ENCODE measurements around the gene STAM. TPM values are rescaled to one million over a fixed set of nuclear protein-coding genes. Genes with fewer than 3 reads are reported as not detected.

STAM gene
- total RNA-seq, 5 donors from 2014 or later (not counting 1 experiment from before 2014, with no cell fraction given): 18.6 to 42.7 (median 25.7) TPM

DNA sequence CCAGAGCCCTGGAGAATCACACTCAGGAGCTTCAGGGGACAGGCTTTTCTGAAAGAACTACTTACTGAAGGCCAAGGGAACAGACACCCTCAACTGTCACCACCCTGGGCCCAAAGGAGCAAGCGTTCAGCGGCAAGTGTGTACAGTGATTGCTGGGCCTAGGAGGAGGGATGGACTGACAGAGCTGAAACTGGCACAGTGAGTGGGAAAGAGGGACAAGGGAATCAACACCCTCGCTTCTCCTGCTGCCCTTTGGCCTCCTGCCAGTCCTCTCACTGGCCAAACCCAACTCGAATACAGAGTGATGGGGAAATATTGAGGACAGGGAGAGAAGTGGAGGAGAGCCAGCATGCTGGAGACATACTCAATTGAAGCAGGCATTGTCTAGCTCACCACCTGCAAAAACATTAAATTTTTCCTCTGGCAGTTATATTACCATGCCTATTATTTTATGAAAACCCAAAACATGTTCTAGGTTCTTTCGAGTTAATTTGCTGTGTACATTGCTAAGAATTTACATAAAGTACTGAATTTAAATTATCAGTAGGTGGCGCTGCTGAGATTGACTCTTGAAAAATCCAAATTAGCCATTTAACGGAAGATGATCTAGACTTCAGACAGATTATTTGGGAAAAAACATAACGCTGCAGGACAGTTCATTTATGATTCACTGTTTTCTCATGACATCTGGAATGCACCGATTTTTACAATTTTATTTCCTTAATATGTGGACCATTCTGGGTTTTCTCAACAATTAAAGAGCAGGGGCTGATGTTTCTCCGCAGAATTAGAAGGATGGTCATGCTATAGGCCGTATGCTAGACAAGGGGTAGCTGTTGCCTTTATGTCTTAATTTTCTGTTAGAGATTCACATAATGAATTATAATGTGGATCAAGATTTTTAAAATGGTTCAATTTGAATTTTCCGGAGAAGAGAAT lies 93.3 kb downstream of the STAM start:
- Mint-ChIP-seq H3K9me3 (no peaks in the 10 kb centered on the region), H3K27ac (no peak overlapping the region)

DNA sequence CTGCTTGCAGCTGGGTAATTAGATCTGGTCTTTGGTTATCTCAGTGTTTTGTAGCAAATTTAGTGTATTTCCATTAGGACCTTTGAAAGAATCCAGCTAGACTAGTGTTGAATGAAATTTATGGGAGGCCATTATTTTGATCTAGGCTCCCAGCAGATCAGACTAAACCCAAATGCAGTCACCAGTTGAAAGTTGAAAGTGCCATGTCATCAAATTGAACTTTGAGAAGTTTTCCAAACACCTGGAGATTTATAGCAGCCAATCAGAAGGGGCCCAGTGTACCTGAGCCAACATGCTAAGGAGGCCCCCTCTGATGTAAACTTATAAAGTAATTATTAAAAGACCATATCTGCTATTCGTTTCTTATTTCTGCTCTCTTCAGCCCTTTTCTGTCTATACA lies 96.7 kb downstream of the STAM start:
- Mint-ChIP-seq H3K27ac (no peak overlapping the region), H3K9me3 (no peaks in the 10 kb centered on the region), H3K36me3 (no peaks in the 10 kb centered on the region), H3K27me3 (no peaks in the 10 kb centered on the region), H3K4me3 (no peak overlapping the region), H3K4me1 (peaks cover 3 to 9% (median 8%) of the 10 kb centered on the region in 3 donors)
- ChIA-PET CTCF (no interaction called here), POLR2A (no interaction called here)
- no CpG with 5 or more reads among the region's 1 CpG for WGBS (ENCODE audit: insufficient coverage)
- Histone ChIP-seq H3K36me3 (ENCODE audit: control insufficient read depth in 2 of 2, extremely low read depth in 1 of 2, insufficient read depth in 1 of 2, low read length in 1 of 2) (no peaks in the 10 kb centered on the region), H3K27ac (ENCODE audit: low read length) (no peak overlapping the region), H3K4me3 (ENCODE audit: control insufficient read depth in 1 of 2, extremely low read depth in 1 of 2, low read length in 1 of 2) (no peak overlapping the region), H3K9me3 (no peaks in the 10 kb centered on the region), H3K27me3 (replicated peaks in 1 of 2; ENCODE audit: control insufficient read depth in 2 of 2, extremely low read depth in 1 of 2, insufficient read depth in 2 of 2, low read length in 1 of 2) (peaks cover 0 to 2% of the 10 kb centered on the region in 2 experiments), H3K4me1 (ENCODE audit: control insufficient read depth in 1 of 2, extremely low read depth in 1 of 2, insufficient read depth in 2 of 2, low read length in 2 of 2) (peaks cover 3 to 5% of the 10 kb centered on the region in 2 experiments)
- ATAC-seq (replicated peaks in 1 of 4) (no peak), DNase-seq (no peak)

More for the DNA sequence above, 93.3 kb downstream of the STAM start:
- H3K4me1 ChIP-seq (ENCODE audit: control insufficient read depth in 1 of 2, extremely low read depth in 1 of 2, insufficient read depth in 2 of 2, low read length in 2 of 2): no peaks in the 10 kb centered on the region
- Mint-ChIP-seq H3K4me3 (no peak overlapping the region), H3K36me3 (no peaks in the 10 kb centered on the region), H3K4me1 (peaks cover 0 to 4% (median 0%) of the 10 kb centered on the region in 3 donors), H3K27me3 (no peaks in the 10 kb centered on the region)
- H3K4me3 ChIP-seq (ENCODE audit: control insufficient read depth in 1 of 2, extremely low read depth in 1 of 2, low read length in 1 of 2): no peak overlapping the region
- H3K27me3 ChIP-seq (replicated peaks in 1 of 2; ENCODE audit: control insufficient read depth in 2 of 2, extremely low read depth in 1 of 2, insufficient read depth in 2 of 2, low read length in 1 of 2): peaks cover 0 to 2% of the 10 kb centered on the region in 2 experiments
- DNase-seq (peak in 1 of 35 experiments; percentile 57), ATAC-seq (replicated peaks in 1 of 4) (no peak)
- H3K27ac ChIP-seq (ENCODE audit: low read length): no peak overlapping the region
- CTCF ChIA-PET: interaction anchor here (0.5 to 1.1 kb wide), 10 partner anchors 93 to 1153 kb away, joined by 3 to 9 read pairs (median 4); partner anchors contain the start of gene STAM (in 1 of the 2)
- whole genome bisulfite sequencing (ENCODE audit: insufficient coverage): 32% methylated on average over 5 of the region's 12 CpGs
- no peaks in the 10 kb centered on the region for H3K36me3 ChIP-seq (ENCODE audit: control insufficient read depth in 2 of 2, extremely low read depth in 1 of 2, insufficient read depth in 1 of 2, low read length in 1 of 2)
- POLR2A ChIA-PET: no interaction called here
- no peaks in the 10 kb centered on the region for H3K9me3 ChIP-seq

DNA sequence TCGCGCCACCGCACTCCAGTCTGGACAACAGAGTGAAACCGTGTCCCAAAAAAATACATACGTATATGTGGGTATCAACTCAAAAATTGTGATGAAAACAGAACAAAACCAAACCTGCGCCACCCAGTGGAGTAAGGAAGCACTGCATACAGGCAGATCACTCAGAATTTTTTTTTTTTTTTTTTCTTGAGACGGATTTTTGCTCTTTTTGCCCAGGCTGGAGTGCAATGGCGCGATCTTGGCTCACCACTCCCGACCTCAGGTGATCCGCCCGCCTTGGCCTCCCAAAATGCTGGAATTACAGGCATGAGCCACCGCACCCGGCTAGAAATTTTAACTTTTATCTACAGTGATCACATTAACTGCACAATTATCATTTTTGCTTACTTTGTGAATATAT lies 99.0 kb downstream of the STAM start:
- Mint-ChIP-seq H3K4me3 (no peak overlapping the region), H3K4me1 (peaks cover 3 to 8% (median 5%) of the 10 kb centered on the region in 3 donors), H3K9me3 (no peaks in the 10 kb centered on the region), H3K27me3 (no peaks in the 10 kb centered on the region), H3K27ac (no peak overlapping the region), H3K36me3 (no peaks in the 10 kb centered on the region)
- DNase-seq (peak; percentile 20 to 75 (median 60)), ATAC-seq (replicated peaks in 1 of 4) (peak in 3 of 4 experiments; percentile 33 to 44 (median 35))
- Histone ChIP-seq H3K9me3 (no peaks in the 10 kb centered on the region), H3K27ac (ENCODE audit: low read length) (no peak overlapping the region), H3K36me3 (ENCODE audit: control insufficient read depth in 2 of 2, extremely low read depth in 1 of 2, insufficient read depth in 1 of 2, low read length in 1 of 2) (no peaks in the 10 kb centered on the region), H3K4me3 (ENCODE audit: control insufficient read depth in 1 of 2, extremely low read depth in 1 of 2, low read length in 1 of 2) (no peak overlapping the region), H3K27me3 (replicated peaks in 1 of 2; ENCODE audit: control insufficient read depth in 2 of 2, extremely low read depth in 1 of 2, insufficient read depth in 2 of 2, low read length in 1 of 2) (peaks cover 0 to 2% of the 10 kb centered on the region in 2 experiments), H3K4me1 (ENCODE audit: control insufficient read depth in 1 of 2, extremely low read depth in 1 of 2, insufficient read depth in 2 of 2, low read length in 2 of 2) (peaks cover 3 to 5% of the 10 kb centered on the region in 2 experiments)
- ChIA-PET CTCF (interaction anchor here (0.5 to 1.8 kb wide), 9 partner anchors 16 to 490 kb away, joined by 3 to 17 read pairs (median 4); no protein-coding TSS in a partner anchor), POLR2A (no interaction called here)
- 67% methylated on average over 3 of the region's 14 CpGs for WGBS (ENCODE audit: insufficient coverage)

DNA sequence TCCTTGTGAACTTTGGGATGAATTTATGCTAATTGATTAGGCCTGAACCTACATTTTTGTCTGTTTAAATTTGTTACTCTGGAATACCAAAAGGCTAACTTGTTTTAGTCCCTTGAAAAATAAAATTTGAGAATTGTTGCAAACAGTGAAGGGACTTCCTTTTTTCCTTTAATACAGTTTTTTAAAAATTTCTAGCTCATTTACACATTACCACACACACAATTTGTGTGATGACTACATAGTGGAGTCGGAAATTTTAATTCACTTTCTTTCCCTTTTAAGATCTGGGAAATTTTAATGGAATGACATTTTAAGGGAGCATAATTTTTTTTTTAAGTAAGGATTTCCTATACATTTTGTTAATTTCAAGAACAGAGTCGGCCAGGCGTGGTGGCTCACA lies 99.5 kb downstream of the STAM start:
- no peak overlapping the region for H3K4me3 Mint-ChIP-seq
- no peak for ATAC-seq (replicated peaks in 1 of 4)

DNA sequence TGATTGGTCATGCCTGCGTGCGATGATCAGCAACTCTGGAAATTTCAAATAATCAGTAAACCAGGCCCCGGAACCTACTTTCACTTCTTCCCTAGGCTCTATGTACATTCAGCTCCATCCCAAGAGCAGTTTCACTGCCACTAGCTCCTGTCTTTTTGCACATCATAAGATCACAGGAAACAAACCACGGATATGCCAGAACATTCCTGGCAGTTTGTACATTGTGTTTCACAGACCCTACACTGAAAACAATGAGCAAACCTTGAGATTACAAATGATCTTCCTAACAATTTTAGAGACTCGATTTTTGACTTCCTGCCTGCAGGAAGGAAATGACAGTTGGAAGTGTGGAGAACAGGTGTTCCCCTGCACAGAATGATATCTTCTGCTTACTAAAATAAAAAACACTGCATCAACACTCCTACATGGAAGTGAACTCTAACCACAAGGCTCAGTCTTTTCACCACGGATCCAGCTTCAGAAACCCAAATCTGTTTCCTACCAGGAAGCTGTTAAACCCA lies 100.5 kb downstream of the STAM start:
- Mint-ChIP-seq H3K4me1 (peaks cover 3 to 8% (median 5%) of the 10 kb centered on the region in 3 donors), H3K27me3 (no peaks in the 10 kb centered on the region), H3K4me3 (no peak overlapping the region), H3K36me3 (no peaks in the 10 kb centered on the region), H3K27ac (no peak overlapping the region), H3K9me3 (no peaks in the 10 kb centered on the region)
- peaks cover 3 to 5% of the 10 kb centered on the region in 2 experiments for H3K4me1 ChIP-seq (ENCODE audit: control insufficient read depth in 1 of 2, extremely low read depth in 1 of 2, insufficient read depth in 2 of 2, low read length in 2 of 2)
- POLR2A ChIA-PET: no interaction called here
- DNase-seq (no peak), ATAC-seq (replicated peaks in 1 of 4) (no peak)
- H3K27ac ChIP-seq (ENCODE audit: low read length): no peak overlapping the region
- H3K36me3 ChIP-seq (ENCODE audit: control insufficient read depth in 2 of 2, extremely low read depth in 1 of 2, insufficient read depth in 1 of 2, low read length in 1 of 2): no peaks in the 10 kb centered on the region
- 86% methylated on average over 3 of the region's 6 CpGs for WGBS (ENCODE audit: insufficient coverage)
- H3K4me3 ChIP-seq (ENCODE audit: control insufficient read depth in 1 of 2, extremely low read depth in 1 of 2, low read length in 1 of 2): no peak overlapping the region
- no peaks in the 10 kb centered on the region for H3K9me3 ChIP-seq
- CTCF ChIA-PET: interaction anchor here in 1 of 2 donors (0.6 to 0.9 kb wide), 3 partner anchors 118 to 138 kb away, joined by 3 to 6 read pairs (median 3); no protein-coding TSS in a partner anchor
- peaks cover 0 to 2% of the 10 kb centered on the region in 2 experiments for H3K27me3 ChIP-seq (replicated peaks in 1 of 2; ENCODE audit: control insufficient read depth in 2 of 2, extremely low read depth in 1 of 2, insufficient read depth in 2 of 2, low read length in 1 of 2)

More for the DNA sequence above, 99.5 kb downstream of the STAM start:
- H3K9me3 Mint-ChIP-seq: no peaks in the 10 kb centered on the region
- ChIA-PET CTCF (interaction anchor here (0.7 to 1.7 kb wide), 4 partner anchors 72 to 489 kb away, joined by 4 to 17 read pairs (median 6); no protein-coding TSS in a partner anchor), POLR2A (interaction anchor here in 1 of 2 donors (0.6 kb wide), 1 partner anchor 209 kb away, joined by 4 read pairs; no protein-coding TSS in a partner anchor)
- H3K4me1 Mint-ChIP-seq: peaks cover 3 to 8% (median 5%) of the 10 kb centered on the region in 3 donors
- no peak for DNase-seq
- Histone ChIP-seq H3K36me3 (ENCODE audit: control insufficient read depth in 2 of 2, extremely low read depth in 1 of 2, insufficient read depth in 1 of 2, low read length in 1 of 2) (no peaks in the 10 kb centered on the region), H3K4me1 (ENCODE audit: control insufficient read depth in 1 of 2, extremely low read depth in 1 of 2, insufficient read depth in 2 of 2, low read length in 2 of 2) (peaks cover 3 to 5% of the 10 kb centered on the region in 2 experiments), H3K9me3 (no peaks in the 10 kb centered on the region), H3K27ac (ENCODE audit: low read length) (no peak overlapping the region), H3K4me3 (ENCODE audit: control insufficient read depth in 1 of 2, extremely low read depth in 1 of 2, low read length in 1 of 2) (no peak overlapping the region), H3K27me3 (replicated peaks in 1 of 2; ENCODE audit: control insufficient read depth in 2 of 2, extremely low read depth in 1 of 2, insufficient read depth in 2 of 2, low read length in 1 of 2) (peaks cover 0 to 2% of the 10 kb centered on the region in 2 experiments)
- no peaks in the 10 kb centered on the region for H3K27me3 Mint-ChIP-seq
- no peaks in the 10 kb centered on the region for H3K36me3 Mint-ChIP-seq
- no peak overlapping the region for H3K27ac Mint-ChIP-seq
- WGBS (ENCODE audit: insufficient coverage): no CpG with 5 or more reads among the region's 3 CpGs

DNA sequence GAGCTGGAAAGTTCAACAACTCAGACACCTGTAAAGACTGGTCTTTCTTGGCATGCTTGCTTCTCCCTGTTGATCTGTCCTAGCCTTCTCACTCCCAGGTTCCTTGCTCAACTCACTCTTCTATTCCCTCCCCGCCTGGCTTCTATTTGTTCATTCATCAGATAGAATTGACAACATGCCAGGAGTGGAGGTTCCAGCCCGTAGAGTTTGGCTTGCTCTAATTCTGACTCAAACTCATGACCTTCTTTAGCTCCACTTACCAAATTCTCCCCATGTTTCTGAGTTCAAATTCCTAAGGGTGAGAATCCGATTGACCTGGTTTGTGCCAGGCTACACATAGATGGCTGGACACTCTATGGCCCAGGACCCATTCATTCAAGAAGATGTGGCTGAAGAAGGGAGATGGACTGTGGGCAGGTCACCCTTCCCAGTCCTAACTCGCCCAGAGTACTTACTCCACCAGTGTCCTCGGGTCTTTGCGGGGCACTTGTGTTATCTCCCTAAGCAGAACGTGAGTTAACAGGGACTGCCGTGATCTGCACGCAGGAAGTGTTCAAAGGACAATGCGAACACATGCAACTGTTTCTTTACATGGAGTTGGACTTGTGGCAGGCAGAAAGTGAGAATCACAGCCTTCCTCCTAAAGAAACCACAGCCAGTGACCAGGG lies 104.1 kb downstream of the STAM start:
- 87% methylated on average over 4 of the region's 10 CpGs for WGBS (ENCODE audit: insufficient coverage)
- ATAC-seq (replicated peaks in 1 of 4): no peak
- no peaks in the 10 kb centered on the region for H3K36me3 ChIP-seq (ENCODE audit: control insufficient read depth in 2 of 2, extremely low read depth in 1 of 2, insufficient read depth in 1 of 2, low read length in 1 of 2)
- Mint-ChIP-seq H3K4me1 (peaks cover 3 to 8% (median 5%) of the 10 kb centered on the region in 3 donors), H3K9me3 (no peaks in the 10 kb centered on the region), H3K36me3 (no peaks in the 10 kb centered on the region), H3K4me3 (no peak overlapping the region), H3K27me3 (no peaks in the 10 kb centered on the region), H3K27ac (no peak overlapping the region)
- H3K4me3 ChIP-seq (ENCODE audit: control insufficient read depth in 1 of 2, extremely low read depth in 1 of 2, low read length in 1 of 2): no peak overlapping the region
- peaks cover under 1 to 3% of the 10 kb centered on the region in 2 experiments for H3K4me1 ChIP-seq (ENCODE audit: control insufficient read depth in 1 of 2, extremely low read depth in 1 of 2, insufficient read depth in 2 of 2, low read length in 2 of 2)
- H3K9me3 ChIP-seq: no peaks in the 10 kb centered on the region
- ChIA-PET CTCF (interaction anchor here (0.6 to 2.1 kb wide), 2 partner anchors 42 to 140 kb away, joined by 3 to 5 read pairs; no protein-coding TSS in a partner anchor), POLR2A (no interaction called here)
- DNase-seq: no peak
- no peaks in the 10 kb centered on the region for H3K27me3 ChIP-seq (replicated peaks in 1 of 2; ENCODE audit: control insufficient read depth in 2 of 2, extremely low read depth in 1 of 2, insufficient read depth in 2 of 2, low read length in 1 of 2)
- H3K27ac ChIP-seq (ENCODE audit: low read length): no peak overlapping the region

Measured in T-cell (primary cell).